ENCODE results near the gene SRP68.

DNA sequence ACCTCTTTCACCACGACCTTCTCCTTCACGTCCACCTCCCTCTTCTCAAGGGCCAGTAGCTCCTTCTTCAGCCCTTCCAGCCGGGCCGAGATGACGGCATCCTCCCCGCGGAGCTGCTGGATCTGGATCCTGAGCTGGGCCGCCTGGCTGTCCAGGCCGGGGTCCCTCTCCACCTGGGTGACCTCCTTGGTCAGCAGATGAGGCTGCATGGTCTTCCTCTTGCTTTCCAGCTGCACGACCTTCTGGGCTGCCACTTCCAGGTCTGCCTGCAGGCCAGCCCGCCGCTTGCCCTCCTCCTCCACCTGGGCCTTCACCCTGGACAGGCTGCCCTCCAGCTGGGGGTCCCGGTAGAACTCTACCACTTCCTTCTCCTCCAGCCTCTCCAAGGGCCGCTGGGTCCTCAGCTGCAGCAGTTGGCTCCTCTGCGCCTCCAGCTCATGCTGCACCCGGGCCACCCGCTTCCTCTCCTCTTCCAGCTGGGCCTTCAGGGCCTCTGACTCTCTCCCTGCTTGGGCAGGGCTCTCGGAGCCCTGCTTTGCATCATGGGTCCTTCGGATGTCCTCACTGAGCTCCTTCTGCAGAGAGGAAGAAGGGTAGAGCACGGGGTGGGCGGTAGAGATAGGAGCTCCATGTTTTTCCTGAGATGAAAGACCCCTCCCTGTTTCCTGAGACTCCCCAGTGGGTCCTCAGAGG, 62.2 kb downstream of the SRP68 start:
- TF ChIP-seq, protein P1, sequence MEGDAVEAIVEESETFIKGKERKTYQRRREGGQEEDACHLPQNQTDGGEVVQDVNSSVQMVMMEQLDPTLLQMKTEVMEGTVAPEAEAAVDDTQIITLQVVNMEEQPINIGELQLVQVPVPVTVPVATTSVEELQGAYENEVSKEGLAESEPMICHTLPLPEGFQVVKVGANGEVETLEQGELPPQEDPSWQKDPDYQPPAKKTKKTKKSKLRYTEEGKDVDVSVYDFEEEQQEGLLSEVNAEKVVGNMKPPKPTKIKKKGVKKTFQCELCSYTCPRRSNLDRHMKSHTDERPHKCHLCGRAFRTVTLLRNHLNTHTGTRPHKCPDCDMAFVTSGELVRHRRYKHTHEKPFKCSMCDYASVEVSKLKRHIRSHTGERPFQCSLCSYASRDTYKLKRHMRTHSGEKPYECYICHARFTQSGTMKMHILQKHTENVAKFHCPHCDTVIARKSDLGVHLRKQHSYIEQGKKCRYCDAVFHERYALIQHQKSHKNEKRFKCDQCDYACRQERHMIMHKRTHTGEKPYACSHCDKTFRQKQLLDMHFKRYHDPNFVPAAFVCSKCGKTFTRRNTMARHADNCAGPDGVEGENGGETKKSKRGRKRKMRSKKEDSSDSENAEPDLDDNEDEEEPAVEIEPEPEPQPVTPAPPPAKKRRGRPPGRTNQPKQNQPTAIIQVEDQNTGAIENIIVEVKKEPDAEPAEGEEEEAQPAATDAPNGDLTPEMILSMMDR (IDR thresholded peaks at IDR 0.05; ENCODE audit: insufficient read depth, low read depth, low read length), result no peak
- TF ChIP-seq EZH2 (IDR thresholded peaks at IDR 0.05; ENCODE audit: insufficient read depth, low read length), result no peak

Measured in astrocyte (in vitro differentiated cells and primary cell).